ENCODE measurements around the gene IL6ST.

The IL6ST gene

GRCh38 chr5:55917402-55918086, 77.2 kb downstream of the IL6ST start:
- DNase-seq: no peak

DNA sequence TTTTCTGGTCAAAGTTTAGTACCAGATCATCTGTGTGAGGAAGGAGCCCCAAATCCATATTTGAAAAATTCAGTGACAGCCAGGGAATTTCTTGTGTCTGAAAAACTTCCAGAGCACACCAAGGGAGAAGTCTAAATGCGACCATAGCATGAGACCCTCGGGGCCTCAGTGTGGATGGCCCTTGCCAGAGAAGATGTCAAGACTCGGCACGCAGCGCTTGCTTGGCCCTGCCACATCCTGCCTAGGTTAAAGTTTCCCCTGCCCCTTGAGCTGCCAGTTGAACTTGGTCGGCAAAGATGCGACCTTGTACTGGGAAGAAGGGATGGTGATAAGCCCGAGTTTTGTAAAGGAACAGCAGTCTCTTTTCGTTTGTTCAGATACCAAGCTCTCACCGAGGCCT, 77.8 kb downstream of the IL6ST start:
- DNase-seq: no peak

GRCh38 chr5:55915783-55916182, 79.0 kb downstream of the IL6ST start:
- DNase-seq: no peak

DNA sequence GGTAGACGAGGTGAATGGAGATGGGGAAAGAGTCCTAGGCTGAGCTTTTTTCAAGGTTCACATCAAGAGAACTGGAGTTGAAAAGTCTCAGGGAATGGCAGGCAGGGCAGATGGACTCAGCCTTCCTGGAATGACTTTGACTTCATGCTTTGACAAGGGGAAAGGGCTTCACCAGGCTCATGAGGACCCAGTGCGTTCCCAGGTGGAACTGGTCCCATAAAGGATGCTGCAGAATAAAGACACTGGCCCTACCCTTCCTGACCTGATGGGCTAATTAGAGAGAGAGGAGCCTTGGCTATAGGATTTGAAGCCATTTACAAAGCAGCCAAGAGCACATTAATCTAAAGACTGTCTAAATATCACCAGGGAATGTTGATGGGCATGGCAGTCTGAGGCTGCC, 79.8 kb downstream of the IL6ST start:
- DNase-seq: no peak

DNA sequence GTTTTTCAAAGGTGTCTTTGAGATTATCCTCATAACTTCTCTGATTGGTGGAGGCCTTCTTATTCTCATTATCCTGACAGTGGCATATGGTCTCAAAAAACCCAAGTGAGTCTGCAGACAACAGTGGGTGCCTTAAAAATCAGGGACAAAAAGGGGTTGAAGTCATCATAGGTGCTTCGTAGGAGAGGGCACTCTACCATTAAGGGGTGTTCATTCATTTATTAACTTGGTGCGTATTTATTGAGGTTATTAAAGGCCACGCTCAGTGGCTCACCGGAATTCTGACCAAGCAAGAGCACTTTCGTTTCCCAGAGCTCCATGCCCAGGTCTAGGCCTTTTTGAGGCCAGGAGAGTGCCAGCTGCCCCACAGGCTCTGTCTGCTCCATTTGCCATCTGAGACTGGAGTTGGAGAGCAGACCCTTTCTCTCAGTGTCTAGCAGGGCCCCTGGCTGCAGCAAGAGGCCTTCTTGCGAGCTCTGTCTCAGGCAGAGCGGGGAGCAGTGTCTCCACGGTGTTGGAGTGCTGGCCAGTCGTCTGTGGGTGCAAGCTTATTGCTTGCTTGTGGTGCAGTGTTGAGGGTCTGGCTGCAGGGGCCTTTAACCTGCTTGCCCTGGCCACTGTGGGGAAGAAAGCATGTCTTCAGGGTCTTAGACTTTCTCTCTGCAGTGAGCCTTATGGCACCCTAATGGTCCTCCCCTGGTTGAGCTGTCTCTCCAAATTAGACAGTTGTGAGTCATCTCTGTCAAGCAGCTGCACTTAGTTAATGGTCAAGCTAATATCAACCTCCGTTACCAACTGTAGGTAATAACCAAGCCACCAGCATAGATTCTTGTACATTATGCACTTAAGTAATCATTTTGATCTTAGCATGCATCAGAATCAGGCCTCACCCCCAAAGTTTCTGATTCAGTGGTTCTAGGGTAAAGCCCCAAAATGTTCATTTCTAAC, 81.0 kb downstream of the IL6ST start:
- no peak for DNase-seq

DNA sequence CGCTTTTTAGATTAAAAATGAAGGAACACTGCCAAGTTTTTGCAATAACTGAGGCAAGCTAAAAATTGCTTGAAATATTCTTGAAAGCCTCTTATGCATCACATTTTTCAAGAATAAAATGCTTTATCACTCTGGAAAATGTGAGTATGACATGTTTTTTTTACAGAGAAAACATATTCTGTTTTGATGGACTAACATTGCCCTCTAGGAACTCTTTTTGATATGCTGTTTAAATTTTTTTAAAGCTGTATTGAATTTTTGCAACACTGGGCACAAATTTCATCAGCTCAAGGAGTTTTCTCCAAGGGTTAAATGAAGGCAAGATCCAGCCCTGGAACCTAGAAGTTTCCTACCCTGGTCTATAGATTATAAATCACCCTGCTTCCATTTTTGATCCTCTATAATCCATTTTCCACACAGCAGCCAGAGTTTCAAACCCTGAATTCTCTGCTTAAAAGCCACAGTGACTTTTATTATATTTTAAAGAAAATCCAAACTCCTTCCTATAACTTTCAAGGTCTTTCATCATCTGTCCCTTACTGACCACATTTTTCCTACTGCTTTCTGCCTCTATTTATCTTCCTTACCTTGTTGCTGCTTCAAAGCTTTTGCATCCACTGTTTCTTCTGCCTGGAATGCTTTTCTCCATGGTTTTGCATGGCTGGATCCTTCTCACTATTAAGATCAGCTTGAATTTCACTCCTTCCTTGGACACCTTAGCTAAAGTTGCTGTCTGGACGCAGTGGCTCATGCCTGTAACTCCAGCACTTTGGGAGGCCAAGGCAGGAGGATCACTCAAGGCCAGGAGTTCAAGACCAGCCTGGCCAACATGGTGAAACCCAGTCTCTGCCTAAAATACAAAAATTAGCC, 82.7 kb downstream of the IL6ST start:
- no peak for DNase-seq

GRCh38 chr5:55908804-55909203, 86.0 kb downstream of the IL6ST start:
- DNase-seq: no peak

- DNase-seq: no peak
Measured at GRCh38 chr5:55907927-55908326, 86.8 kb downstream of the IL6ST start.

DNA sequence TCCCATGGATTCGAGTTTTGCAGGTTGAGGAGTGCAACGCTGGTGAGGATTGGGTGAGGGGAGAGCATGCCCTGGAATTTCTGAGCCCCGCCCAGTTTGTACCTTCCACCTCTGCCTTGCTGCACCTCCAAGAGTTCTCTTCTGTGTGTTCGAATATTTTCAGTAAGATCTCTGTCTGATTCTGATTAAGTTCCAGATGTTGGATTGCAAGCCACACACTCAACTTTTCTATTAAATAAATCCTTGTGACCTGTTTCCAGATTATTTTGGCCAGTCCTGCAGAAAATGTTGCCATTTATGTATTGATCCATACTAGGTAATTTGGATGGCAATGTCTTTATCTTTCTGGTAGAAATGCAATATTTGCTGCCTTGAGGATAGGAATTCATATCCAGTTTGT, 89.5 kb downstream of the IL6ST start:
- DNase-seq: no peak

DNA sequence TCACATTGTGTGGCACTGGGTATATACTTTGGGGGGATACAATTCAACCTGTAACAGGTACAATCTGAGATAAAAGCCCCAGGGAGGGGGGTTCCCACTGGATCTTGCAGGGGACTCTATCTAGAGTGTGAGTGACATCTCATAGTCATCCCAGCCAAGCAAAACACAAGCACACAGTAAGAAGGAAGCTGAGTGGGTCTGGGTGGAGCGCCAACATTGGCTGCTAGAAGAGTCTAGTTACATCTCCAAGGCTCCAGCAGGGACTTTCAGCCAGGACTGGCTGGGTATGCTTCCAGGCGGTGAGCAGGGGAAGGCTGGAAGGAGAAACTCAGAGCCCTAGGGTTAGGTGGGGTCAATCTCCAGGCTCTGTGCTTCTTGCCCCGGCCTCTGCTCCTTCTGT, 90.6 kb downstream of the IL6ST start:
- DNase-seq: no peak

GRCh38 chr5:55903121-55903701, 91.6 kb downstream of the IL6ST start:
- DNase-seq: no peak

DNA sequence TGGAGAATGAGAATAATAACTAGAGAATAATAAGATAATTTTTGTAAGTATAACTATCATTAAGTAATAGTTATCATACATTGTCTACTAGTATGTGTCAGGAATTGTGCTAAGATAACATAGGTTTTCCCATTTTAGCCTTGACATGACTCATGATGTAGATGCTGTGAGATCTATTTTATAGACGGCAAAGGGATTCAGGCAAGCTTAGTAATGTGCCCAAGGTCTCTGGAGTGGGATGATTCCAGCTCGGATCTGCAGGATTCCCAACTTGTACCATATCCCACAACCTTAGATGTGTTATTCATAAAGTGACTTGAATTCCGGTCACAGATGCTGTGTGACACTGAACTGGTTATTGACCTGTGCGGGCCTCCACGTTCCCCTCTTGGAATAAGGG, 92.1 kb downstream of the IL6ST start:
- DNase-seq: no peak

DNA sequence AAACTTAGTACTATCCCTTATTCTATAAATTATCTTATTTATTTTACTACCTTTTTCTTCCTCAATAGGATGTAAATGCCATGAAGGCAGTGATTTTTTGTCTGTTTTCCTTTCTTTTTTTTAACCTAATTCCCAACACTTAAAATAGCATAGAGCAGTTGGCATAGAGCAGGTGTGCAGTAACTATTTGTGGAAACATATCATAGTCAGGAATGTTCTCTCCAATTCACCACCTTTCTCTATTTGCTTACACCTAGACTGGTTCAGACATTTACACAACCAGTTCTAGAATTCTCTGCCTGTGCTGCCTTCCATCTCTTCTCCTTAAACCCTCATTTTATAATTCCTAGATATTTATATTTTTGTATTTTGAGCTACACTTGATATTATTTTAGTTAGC, 94.0 kb downstream of the IL6ST start:
- DNase-seq: no peak

DNA sequence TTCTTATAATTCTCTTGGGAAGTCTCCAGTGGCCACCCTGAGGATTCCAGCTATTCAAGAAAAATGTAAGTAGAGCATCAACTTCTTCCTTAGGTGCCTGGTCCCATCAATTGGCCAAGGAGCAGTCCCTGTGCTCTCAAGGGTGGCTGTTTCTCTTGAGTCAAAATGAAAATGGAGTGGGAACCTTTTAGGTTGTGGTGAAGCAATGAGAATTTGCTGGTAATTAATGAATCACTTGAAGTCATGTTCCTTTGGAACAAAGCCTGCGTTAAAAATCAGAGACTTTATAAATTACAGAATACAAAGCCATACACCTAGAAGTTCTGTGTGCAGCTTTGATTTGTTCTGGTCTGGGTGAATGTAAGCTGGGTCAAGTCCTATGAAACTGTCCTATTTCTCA, 94.7 kb downstream of the IL6ST start:
- DNase-seq: no peak

GRCh38 chr5:55899344-55899743, 95.4 kb downstream of the IL6ST start:
- no peak for DNase-seq

DNA sequence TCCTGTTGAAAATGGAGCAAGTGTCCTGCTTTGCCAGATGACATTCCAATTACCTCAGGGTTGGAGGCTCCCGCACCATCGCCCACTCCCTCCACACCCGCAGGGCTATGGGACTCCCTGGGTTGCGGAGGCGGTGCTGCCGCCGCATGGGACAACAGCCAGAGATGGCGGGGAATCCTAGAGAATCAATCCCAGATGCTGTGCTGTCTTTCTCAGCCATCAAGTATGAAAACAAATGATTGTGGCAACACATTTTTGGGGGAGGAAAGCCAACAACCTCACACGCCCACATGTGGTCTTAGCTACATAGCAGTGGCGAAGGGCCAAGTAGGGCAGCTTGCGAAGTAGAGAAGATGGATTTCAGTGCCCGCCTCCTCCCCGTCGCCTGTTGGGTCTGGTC, 96.9 kb downstream of the IL6ST start:
- peak; percentile 3 for DNase-seq

DNA sequence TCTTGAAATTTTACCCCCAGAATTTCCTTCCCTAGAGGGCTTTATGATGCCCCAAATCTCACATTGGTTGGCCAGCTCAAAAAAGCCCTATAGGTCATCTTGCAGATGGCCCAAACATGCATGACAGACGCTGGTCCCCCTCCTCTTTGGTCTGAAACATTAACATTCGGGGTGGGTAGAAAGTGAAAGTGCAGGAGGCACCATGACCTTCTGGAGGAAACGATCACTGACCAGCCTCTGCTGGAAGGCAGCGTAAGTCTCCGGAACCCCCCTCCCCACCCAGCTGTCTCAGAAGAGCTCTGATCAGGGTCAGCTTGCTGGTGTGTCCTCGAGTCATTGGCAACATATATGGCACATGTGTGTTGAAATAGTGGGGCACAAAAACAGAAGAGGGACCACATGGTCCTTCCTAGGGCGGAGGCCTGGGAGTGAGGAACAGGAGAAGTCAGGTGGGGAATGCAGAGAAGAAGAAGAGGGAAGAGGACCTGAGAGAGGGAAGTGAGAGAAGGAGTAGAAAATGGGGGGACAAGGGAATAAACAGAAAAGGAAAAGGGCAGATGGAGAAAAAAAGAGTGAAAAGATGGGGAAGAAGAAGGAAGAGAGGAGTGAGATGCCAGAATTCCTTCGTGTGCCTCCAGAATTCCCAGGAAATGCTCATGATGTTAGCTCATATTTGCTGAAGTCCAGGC, 97.4 kb downstream of the IL6ST start:
- no peak for DNase-seq

GRCh38 chr5:55896663-55897062, 98.1 kb downstream of the IL6ST start:
- DNase-seq: no peak

DNA sequence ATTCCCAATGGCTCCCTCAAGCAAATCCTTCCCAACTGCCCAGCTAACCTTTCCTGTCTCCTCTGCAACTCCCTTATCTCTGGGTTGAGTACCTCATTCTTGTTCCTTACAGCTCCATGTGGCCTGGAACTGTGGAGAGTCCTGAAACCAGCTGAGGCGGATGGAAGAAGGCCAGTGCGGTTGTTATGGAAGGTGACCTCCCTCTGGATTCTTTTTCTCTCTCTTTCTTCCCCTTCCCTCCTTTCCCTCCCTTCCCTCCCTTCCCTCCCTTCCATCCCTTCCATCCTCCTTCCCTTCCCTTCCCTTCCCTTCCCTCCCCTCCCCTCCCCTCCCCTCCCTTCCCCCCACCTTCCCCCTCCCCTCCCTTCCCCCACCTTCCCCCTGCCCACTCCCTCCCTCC, 98.5 kb downstream of the IL6ST start:
- DNase-seq: no peak

GRCh38 chr5:55895346-55895745, 99.4 kb downstream of the IL6ST start:
- no peak for DNase-seq

- DNase-seq: no peak
Measured at GRCh38 chr5:55894135-55894534, 100.6 kb downstream of the IL6ST start.

GRCh38 chr5:55892479-55892878, 102.3 kb downstream of the IL6ST start:
- DNase-seq: no peak
